KMS-11 (cell line): ENCODE measurements around the gene TSSK2.

ENCODE experiments used
- H2AFZ ChIP-seq: fragments of 200-600 bp; sonication (generic); 2 replicates; pipeline ENCODE4 v1.6.1; 2016; ENCODE audit warnings: antibody characterized with exemption, mixed run types, low read depth
- H3K27ac ChIP-seq: fragments of 200-600 bp; sonication (generic); 2 replicates; pipeline ENCODE4 v1.6.1; 2016; ENCODE audit warnings: mild to moderate bottlenecking, mixed run types
- H3K27me3 ChIP-seq: fragments of 200-600 bp; sonication (generic); 2 replicates; pipeline ENCODE4 v1.6.1; 2017; ENCODE audit warnings: mild to moderate bottlenecking, low read depth, mixed run types, moderate library complexity; ENCODE audit not compliant: insufficient read depth
- H3K36me3 ChIP-seq: fragments of 200-600 bp; sonication (generic); 2 replicates; pipeline ENCODE4 v1.6.1; 2017; ENCODE audit warnings: mild to moderate bottlenecking, mixed run types; ENCODE audit not compliant: insufficient read depth
- H3K4me1 ChIP-seq: fragments of 200-600 bp; sonication (generic); 2 replicates; pipeline ENCODE4 v1.6.1; 2016; ENCODE audit warnings: mild to moderate bottlenecking, low read depth, mixed run types; ENCODE audit not compliant: poor library complexity, severe bottlenecking
- H3K4me2 ChIP-seq: fragments of 200-600 bp; sonication (generic); 2 replicates; pipeline ENCODE4 v1.7.0; 2016; ENCODE audit warnings: mild to moderate bottlenecking, mixed run types
- H3K4me3 ChIP-seq: fragments of 200-600 bp; sonication (generic); IDR thresholded peaks from 2 replicates; pipeline ENCODE4 v1.6.1; 2017; ENCODE audit warnings: low read depth, low read length, mixed read lengths; ENCODE audit not compliant: insufficient read depth
- H3K79me2 ChIP-seq: fragments of 200-600 bp; sonication (generic); 2 replicates; pipeline ENCODE4 v1.6.1; 2016; ENCODE audit warnings: low read depth, mixed run types; ENCODE audit not compliant: insufficient read depth
- H3K9ac ChIP-seq: fragments of 200-600 bp; sonication (generic); 2 replicates; pipeline ENCODE4 v1.6.1; 2016; ENCODE audit warnings: mild to moderate bottlenecking, mixed run types
- H4K20me1 ChIP-seq: fragments of 200-600 bp; sonication (generic); 2 replicates; pipeline ENCODE4 v1.6.1; 2016; ENCODE audit warnings: mild to moderate bottlenecking, mixed run types; ENCODE audit not compliant: insufficient read depth
- CTCF ChIP-seq: fragments of 200-600 bp; sonication (generic); conservative IDR thresholded peaks from 2 replicates; pipeline ENCODE4 v1.6.1; 2017; ENCODE audit warnings: low read depth, mild to moderate bottlenecking, antibody characterized with exemption, low read length, moderate library complexity, mixed read lengths

TSSK2 gene

DNA sequence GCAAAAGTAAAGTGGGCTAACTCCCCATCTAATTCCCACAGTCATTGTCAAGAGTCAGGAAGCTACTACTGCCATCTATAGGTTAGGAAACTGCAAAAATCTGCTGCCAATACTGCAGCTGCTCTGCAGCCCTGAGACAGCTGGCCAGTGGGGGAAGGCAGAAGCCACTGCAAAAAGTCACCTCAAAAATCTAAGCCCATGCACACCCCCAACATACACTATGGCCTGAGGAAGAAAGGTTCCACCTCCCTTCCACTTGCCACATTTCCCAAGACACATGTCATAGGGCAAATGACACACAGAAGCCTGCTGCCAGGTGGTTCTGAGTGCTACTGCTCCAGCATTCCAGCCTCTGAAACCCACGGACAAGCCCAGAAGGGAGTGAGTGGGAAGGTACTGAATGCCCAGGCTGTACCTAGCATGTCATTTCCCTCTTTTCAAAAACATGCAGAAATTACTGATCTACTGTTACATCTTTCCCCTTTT lies 45.8 kb upstream of the TSSK2 start:
- H4K20me1 ChIP-seq: no peaks in the 10 kb centered on the region
- H3K4me3 ChIP-seq: no peak overlapping the region
- no peak overlapping the region for H3K9ac ChIP-seq
- H2AFZ ChIP-seq: no peak overlapping the region
- no peak for TF ChIP-seq CTCF
- H3K4me1 ChIP-seq: peaks cover 11% of the 10 kb centered on the region
- peak overlapping the region; percentile 44; the same call in 1 of the 2 replicates for H3K4me2 ChIP-seq
- H3K79me2 ChIP-seq: no peaks in the 10 kb centered on the region
- peak overlapping the region; percentile 33; the same call in 1 of the 2 replicates for H3K27ac ChIP-seq
- H3K36me3 ChIP-seq: no peaks in the 10 kb centered on the region
- H3K27me3 ChIP-seq: no peaks in the 10 kb centered on the region

- Histone ChIP-seq H3K27me3 (no peaks in the 10 kb centered on the region), H3K36me3 (no peaks in the 10 kb centered on the region), H3K9ac (no peak overlapping the region), H4K20me1 (no peaks in the 10 kb centered on the region), H3K27ac (no peak overlapping the region), H3K4me1 (peaks cover 11% of the 10 kb centered on the region), H3K79me2 (no peaks in the 10 kb centered on the region), H2AFZ (no peak overlapping the region), H3K4me2 (no peak overlapping the region), H3K4me3 (no peak overlapping the region)
- TF ChIP-seq CTCF: no peak
These were observed 44.7 kb upstream of the TSSK2 start for GRCh38 chr22:19086417-19086816.

DNA sequence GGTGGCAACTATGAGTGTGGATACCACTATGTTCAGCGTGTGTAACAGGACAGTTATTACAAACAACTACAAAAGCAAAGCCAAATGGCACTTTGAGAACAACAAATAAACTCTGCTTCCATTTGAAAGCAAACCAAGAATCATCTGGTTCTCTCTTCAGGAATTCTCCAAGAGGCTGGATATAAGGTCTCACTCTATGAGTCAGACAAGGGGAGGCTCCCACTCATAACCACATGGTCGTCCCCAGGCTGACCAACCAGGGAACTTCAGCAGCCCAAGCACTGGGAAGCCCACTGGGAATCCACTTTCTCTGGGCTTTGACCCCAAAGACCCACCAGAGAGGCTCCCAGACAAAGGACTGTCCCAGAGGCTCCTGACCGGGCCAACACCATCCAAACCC lies 44.2 kb upstream of the TSSK2 start:
- H4K20me1 ChIP-seq: no peaks in the 10 kb centered on the region
- no peaks in the 10 kb centered on the region for H3K36me3 ChIP-seq
- no peak overlapping the region for H3K9ac ChIP-seq
- no peak overlapping the region for H2AFZ ChIP-seq
- no peaks in the 10 kb centered on the region for H3K79me2 ChIP-seq
- peaks cover 11% of the 10 kb centered on the region for H3K4me1 ChIP-seq
- H3K4me2 ChIP-seq: no peak overlapping the region
- H3K27ac ChIP-seq: no peak overlapping the region
- H3K27me3 ChIP-seq: no peaks in the 10 kb centered on the region
- no peak overlapping the region for H3K4me3 ChIP-seq
- no peak for TF ChIP-seq CTCF

- Histone ChIP-seq H3K27ac (no peak overlapping the region), H3K27me3 (no peaks in the 10 kb centered on the region), H3K4me2 (no peak overlapping the region), H3K4me3 (no peak overlapping the region), H2AFZ (no peak overlapping the region), H4K20me1 (no peaks in the 10 kb centered on the region), H3K36me3 (no peaks in the 10 kb centered on the region), H3K4me1 (peaks cover 11% of the 10 kb centered on the region), H3K79me2 (no peaks in the 10 kb centered on the region), H3K9ac (no peak overlapping the region)
- TF ChIP-seq CTCF: no peak
These were observed 42.1 kb upstream of the TSSK2 start for GRCh38 chr22:19088866-19089595.
